Left hindlimb (tissue), 1 donor: ENCODE data around the gene NOSTRIN.
"Not testable (repeated sequence)": the region's sequence is repeated elsewhere in the genome, so short reads cannot be mapped to it uniquely, and the experiment has no call there.

Source experiments
- DNase-seq: peaks from one replicate; pipeline ENCODE4 v3.0.0-alpha.2; 2018

The NOSTRIN gene

GRCh38 chr2:168801961-168802858 lies at the start of gene NOSTRIN:
NOSTRIN (plus strand) TSS chr2:168802637; CDS start chr2:168802647, 10 bp downstream.
- DNase-seq = peak; percentile 64

DNA sequence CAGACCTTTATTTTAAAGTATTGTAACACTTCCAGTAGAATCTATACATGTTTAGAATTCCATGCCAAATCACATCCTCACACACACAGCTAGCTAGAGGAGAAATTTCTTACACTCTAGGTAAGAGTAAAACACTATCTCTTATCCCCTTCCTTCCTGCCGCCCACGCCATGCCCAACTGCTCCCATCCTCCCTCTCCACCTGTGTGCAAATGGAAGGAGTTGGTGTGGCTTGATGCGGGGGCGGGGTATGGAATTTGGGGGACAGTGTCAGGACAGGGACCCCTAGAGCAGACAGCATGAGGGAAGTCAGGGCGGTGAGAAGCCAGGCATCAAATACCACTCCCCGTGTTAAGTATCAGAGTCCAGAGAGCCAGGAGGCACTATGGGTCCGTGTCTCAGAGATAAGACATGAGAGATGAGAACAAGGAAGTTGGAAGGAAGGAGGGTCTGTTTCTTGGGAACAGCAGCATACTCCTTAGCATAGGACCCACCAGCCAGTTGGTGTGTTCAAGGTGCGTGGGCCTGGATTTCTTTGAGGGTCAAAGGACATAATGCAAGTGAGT lies 48.6 kb upstream of the NOSTRIN start:
- no peak for DNase-seq

GRCh38 chr2:168757223-168757622 lies 45.2 kb upstream of the NOSTRIN start:
- DNase-seq = no peak

- DNase-seq = no peak
These were observed 43.2 kb upstream of the NOSTRIN start for GRCh38 chr2:168758970-168759820.

- DNase-seq = no peak
These were observed 37.0 kb upstream of the NOSTRIN start for GRCh38 chr2:168765401-168765800.

DNA sequence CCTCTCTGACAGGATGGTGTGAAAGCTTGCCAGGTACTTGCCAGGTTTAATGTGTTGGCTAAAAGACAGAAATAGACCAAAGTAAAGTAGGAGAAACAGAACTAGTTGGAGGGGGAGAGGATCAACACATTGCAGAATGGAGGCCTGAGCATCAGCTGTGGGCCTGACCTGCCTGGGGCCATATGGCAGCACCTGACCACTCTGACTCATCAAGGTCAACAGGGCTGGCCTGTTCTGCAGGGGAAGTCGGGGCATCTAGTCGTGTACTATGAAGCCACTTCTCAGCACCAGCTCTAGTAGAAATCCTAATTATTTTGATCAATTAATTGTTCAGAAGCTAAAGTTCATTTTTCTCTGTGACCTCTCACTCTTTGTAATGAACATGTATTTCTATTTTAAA lies 35.8 kb upstream of the NOSTRIN start:
- no peak for DNase-seq

DNA sequence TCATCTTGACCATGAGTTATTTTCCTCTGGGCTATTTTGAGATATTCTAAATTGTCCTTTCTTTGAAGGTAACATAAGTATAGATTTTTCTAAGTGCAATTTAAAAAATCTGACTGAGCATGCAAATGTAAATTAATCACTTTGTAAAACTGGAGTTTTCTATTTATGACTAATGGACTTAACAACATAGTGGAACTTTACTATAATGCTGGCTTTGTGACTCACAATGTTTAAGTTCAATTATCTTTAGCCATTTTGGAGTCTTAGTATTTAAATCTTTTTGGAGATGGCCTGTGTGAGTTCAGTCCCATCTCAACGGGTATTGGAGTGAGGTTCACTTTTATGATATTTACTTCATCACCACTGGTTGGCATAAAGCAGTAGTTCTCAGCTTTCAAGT lies 35.2 kb upstream of the NOSTRIN start:
- no peak for DNase-seq

GRCh38 chr2:168768357-168768756 lies 34.1 kb upstream of the NOSTRIN start:
- DNase-seq = not testable (repeated sequence)

GRCh38 chr2:168770796-168771195 lies 31.6 kb upstream of the NOSTRIN start:
- no peak for DNase-seq

GRCh38 chr2:168772704-168773103 lies 29.7 kb upstream of the NOSTRIN start:
- no peak for DNase-seq

DNA sequence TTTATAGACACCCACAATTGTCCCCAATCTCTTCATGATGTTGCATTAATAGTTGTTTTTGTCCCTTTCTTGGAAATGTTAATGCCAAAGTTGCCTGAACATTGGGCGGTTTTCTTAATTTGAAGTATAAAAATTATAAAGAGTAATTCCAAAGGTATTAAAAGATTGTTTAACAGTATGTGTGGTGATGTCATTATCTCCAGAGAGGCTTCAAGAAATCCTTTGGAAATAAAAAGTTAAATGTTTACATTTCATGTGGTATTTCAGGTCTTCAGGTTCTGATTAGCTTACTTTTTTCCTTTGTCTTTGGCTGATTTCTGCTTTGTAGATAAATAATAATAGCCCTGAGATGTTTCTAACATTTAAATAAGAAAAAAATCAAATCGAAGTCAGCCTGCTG lies 29.3 kb upstream of the NOSTRIN start:
- no peak for DNase-seq

DNA sequence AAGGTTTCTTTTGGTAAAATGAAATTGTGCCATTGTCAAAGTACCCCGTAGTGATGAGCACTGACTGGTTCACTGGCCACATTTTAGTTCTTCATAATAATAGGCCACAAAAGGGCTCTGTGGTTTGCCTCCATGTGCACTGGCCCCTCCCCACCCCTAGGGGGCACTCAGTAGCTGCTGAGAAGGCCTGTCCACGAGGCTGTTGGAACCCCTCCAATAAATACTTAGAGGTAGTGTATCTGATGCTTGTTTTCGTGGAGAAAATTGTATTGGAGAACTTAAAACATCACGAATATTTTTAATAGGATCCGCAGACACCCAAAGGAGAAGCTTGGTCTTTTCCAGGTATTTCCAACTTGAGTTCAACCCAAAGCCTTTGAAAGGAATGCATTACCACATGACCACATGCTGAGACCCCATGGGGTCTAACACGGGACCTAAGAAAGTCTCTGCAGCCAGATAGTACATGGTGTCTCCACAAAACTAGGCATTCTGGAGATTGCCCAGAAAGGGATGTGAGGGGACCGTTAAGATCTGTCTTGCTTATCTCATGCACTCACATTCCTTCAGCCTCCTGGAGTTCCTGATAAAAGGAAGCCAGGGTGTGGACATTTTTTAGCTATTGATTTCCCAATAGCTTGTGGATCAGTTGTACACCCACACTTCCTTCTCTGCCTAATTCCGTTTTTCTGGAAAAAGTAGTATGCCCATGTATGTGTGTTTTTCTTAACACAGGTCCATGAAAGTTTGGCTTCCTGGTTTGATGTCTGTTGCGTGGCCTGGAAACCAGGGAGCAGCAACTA lies 28.5 kb upstream of the NOSTRIN start:
- DNase-seq = no peak

DNA sequence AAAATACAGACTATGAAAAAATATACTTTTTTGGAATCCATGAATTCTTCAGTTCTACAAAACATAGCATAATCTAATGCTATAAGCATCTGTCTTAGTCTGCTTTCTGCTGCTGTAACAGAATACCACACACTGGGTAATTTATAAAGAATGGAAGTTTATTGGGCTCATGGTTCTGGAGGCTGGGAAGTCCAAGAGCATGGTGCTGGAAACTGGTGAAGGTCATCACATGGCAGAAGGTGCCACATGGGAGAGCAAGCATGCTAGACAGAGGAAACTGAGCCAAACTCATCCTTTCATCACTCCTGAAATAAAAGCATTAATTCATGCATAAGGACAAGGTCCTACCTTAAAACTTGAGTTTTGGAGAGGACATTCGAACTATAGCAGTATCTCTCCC lies 26.6 kb upstream of the NOSTRIN start:
- DNase-seq = no peak

DNA sequence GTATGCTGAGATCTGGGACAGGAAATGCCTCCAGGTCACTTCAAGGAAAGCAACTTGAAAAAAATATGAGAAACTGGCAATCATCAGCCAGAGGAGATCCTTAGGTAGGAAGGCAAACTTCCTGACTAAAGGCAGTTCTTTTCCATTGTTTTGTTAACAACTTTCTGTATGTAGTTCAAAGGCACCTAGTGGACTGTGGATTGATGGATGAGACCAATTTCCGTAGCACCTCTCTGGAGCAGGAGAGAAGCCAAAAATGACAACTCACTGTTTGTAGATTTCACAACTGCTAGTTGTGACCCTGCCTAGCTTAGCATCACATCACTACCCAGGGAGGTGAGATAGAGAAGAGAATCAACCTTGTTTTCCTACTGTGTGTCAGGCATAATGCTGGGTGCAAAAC lies 21.8 kb upstream of the NOSTRIN start:
- DNase-seq = no peak

- DNase-seq = no peak
These were observed 21.1 kb upstream of the NOSTRIN start for GRCh38 chr2:168781191-168781817.

GRCh38 chr2:168782271-168782670 lies 20.2 kb upstream of the NOSTRIN start:
- DNase-seq = no peak

- DNase-seq = no peak
These were observed 17.4 kb upstream of the NOSTRIN start for GRCh38 chr2:168784993-168785392.

DNA sequence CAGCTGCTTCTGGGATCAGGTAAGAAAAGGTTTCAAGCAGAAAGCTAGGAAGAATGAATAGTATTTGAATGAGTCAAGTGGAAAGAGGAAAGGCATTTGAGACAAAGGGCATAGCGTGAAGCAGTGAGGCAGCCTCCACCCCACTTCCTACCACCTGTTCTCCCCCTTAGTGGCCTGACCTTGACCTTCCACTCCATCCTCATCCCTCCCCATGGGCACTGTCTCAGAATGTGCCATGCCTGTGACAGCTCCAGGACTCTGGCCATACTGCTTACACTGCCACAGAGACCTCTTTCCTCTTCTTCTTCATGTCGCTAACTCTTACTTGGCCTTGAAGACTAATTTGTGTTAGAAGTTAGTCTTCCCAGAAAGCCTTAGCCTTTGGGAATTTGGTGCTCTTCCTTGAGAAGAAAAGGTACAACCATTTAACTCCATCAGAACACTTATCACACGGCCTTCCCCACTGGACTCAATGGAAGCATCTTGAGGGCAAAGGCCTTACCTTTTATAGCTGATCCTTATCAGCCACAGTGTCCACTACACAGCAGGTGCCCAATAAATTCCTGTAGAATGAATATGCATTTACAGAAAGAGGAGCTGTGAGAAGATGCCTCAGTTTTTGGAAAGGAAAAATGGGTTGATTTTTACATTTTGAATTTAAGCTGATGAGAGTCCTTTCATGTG lies 15.2 kb upstream of the NOSTRIN start:
- no peak for DNase-seq

DNA sequence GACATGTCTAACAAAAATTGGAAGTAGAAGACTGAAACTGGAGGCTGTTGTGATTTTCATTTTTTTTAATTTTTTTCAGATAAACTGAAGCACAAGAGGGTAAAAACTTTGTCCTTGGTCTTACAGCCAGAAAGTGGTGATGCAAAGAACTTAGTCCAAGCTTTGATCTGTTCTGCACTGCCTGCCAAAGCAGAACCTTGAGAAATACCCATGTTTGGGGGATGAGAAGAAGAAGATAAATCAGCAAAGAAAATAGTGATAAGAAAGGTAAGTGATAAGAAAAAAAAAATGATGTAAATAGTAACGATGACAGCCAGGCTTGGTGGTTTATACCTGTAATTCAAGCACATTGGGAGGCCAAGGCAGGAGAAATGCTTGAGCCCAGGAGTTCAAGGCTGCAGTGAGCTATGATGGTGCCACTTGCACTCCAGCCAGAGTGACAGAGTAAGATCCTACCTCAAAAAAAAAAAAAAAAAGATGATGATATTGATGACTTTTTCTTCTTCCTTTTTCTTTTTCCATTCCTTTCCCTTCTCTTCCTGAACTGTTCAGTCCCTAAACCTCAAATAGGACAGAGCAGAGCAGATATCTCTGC lies 14.6 kb upstream of the NOSTRIN start:
- DNase-seq = no peak

DNA sequence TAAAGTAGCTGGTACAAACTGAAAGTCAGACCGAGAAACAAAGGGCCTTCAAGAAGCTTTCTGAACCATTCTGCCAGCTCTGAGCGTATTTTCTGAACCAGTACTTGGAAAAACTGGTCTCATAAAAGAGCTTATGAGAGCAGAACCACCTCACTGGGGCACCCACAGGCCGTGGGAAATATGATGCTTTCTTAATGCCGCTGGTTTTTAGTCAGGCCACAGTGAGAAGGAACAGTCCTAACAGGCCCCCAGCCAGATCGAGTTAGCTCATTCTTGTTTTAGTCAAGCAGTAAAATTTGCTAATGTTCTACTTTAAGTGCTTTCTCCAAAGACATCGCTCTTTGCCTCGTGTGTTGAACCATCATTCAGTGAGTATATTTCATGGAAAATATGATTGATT lies 12.7 kb upstream of the NOSTRIN start:
- DNase-seq = no peak
